Spleen (tissue), 11 donors: ENCODE measurements around the gene PYHIN1. TPM values are rescaled to one million over a fixed set of nuclear protein-coding genes. Genes with fewer than 3 reads are reported as not detected.

Experiments used
- DNase-seq: peaks from one replicate; pipeline ENCODE4 v3.0.0-alpha.2; 2020
- H3K27ac ChIP-seq, 8 donors: fragments of 200-600 bp; sonication (generic) in 7 of 8; 1 replicate in 4 of 8; 2 replicates in 4 of 8; pipeline versions ENCODE4 v1.5.0 to v1.8.0; 2016 to 2021; ENCODE audit warnings: inconsistent platforms in 4 of 8, mild to moderate bottlenecking in 4 of 8, moderate library complexity in 1 of 8
- H3K27me3 ChIP-seq, 7 donors: fragments of 200-600 bp; sonication (generic) in 6 of 7; replicated peaks in 1 of 7; 1 replicate in 4 of 7; 2 replicates in 3 of 7; pipeline versions ENCODE4 v1.5.0 to v1.8.0; 2016 to 2021; ENCODE audit warnings: inconsistent platforms in 3 of 7, mild to moderate bottlenecking in 1 of 7
- H3K36me3 ChIP-seq, 6 donors: fragments of 200-600 bp; sonication (generic) in 5 of 6; 1 replicate in 4 of 6; 2 replicates in 2 of 6; pipeline versions ENCODE4 v1.5.0 to v1.8.0; 2016 to 2021; ENCODE audit warnings: inconsistent platforms in 2 of 6
- H3K4me1 ChIP-seq, 6 donors: fragments of 200-600 bp; sonication (generic) in 5 of 6; 1 replicate in 3 of 6; 2 replicates in 3 of 6; pipeline versions ENCODE4 v1.5.0 to v1.8.0; 2016 to 2021; ENCODE audit warnings: inconsistent platforms in 3 of 6
- H3K4me3 ChIP-seq, 8 donors: fragments of 200-600 bp; sonication (generic) in 7 of 8; 1 replicate in 4 of 8; 2 replicates in 4 of 8; pipeline versions ENCODE4 v1.5.0 to v1.8.0; 2016 to 2021; ENCODE audit warnings: inconsistent platforms in 4 of 8, mild to moderate bottlenecking in 4 of 8, moderate library complexity in 2 of 8
- H3K9me3 ChIP-seq, 8 donors: fragments of 200-600 bp; sonication (generic) in 7 of 8; 1 replicate in 4 of 8; 2 replicates in 4 of 8; pipeline versions ENCODE4 v1.5.0 to v1.8.0; 2016 to 2021; ENCODE audit warnings: inconsistent platforms in 4 of 8
- POLR2A ChIP-seq, 3 donors: fragments of 450-650 bp; IDR thresholded peaks; one replicate each; pipeline ENCODE4 v1.5.1; 2017; ENCODE audit warnings: antibody characterized with exemption in 3 of 3, mild to moderate bottlenecking in 1 of 3
- POLR2AphosphoS5 ChIP-seq, 3 donors: sonication (generic); formaldehyde crosslinking; IDR thresholded peaks; one replicate each; pipeline ENCODE4 v1.5.1; 2017; ENCODE audit warnings: antibody characterized with exemption in 3 of 3
- WGBS, 5 donors: extraction: QIAGEN DNeasy Blood & Tissue Kit in 3 of 5; methylation state at CpG; one replicate each; pipeline versions ENCODE4 v1.1.5 to v1.1.7; 2013 to 2018; 5-methylcytosine and 5-hydroxymethylcytosine counted together
- intact Hi-C: fragments of 100-400 bp; cut with DNase I; formaldehyde crosslinking; loops from one replicate; pipeline ENCODE4 v1.15.0; 2023; ENCODE audit warnings: low total_unique reads
- polyA plus RNA-seq, 3 donors: library from polyadenylated mRNA; stranded (reverse); fragments of 200-250 nt; gene quantifications; one replicate each; pipeline ENCODE4 v1.2.1, GENCODE V29; 2013
- total RNA-seq, 7 donors: library from RNA; depleted of rRNA in 3 of 7; stranded (reverse); fragments of >200 nt in 3 of 7; fragmentation: NEBNext Ultra II Directional in 4 of 7; extraction: Animal tissue kit (Norgen Biotek cat#: 25700) in 4 of 7; gene quantifications; one replicate each; pipeline versions ENCODE4 v1.1.0 to v1.2.1, GENCODE V29; 2016 to 2021
- TF ChIP-seq, protein P1 (sequence below), 11 experiments: fragments of 200-600 bp in 7 of 11; fragments of 450-650 bp in 4 of 11; sonication (generic) in 4 of 11; IDR thresholded peaks in 8 of 11; conservative IDR thresholded peaks in 3 of 11; 1 replicate in 7 of 11; 2 replicates in 4 of 11; pipeline versions ENCODE4 v1.4.0 to v1.8.0; 2016 to 2021; ENCODE audit warnings: antibody characterized with exemption in 11 of 11, inconsistent platforms in 4 of 11, mild to moderate bottlenecking in 1 of 11
- donor health status: healthy with polysubstance abuse.
- donor health status: DM: no; HTN: no; CAD: no; lungs with moderate emphysema.
- donor health status: DM: no; HTN: no; CAD: no.
- donor health status: Bipolar disorder and iron deficiency.
- donor health status: healthy.
- donor health status: DM: no; HTN: no; CAD: no.
- donor health status: DM: yes; HTN: yes; CAD: no.

PYHIN1 gene
- total and polyA plus RNA-seq, 10 donors, result 3.5 to 48.2 (median 21.2) TPM

DNA sequence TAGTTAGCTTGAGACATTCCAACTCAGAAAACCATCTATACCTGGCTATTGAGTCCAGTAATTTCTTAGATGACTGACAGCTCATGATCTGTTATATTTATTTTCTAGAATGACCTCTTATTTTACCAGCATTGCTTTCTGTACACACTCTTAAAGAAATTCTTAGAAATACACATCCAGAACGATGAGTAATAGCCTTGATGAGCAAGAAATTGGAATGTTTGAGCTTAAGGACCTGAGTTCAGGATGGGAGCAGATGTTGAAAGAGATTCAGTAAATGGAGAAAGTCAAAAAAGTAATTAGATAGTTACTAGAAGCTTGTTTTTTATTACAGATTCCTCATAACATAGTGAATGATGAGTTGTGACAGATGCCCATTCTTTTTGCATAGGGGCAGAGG is 11.7 kb downstream of the PYHIN1 start:
- Histone ChIP-seq H3K9me3 (no peaks in the 10 kb centered on the region), H3K4me3 (no peak overlapping the region), H3K27me3 (no peaks in the 10 kb centered on the region), H3K27ac (no peak overlapping the region), H3K36me3 (peaks cover 0 to 37% (median 0%) of the 10 kb centered on the region in 6 donors), H3K4me1 (no peaks in the 10 kb centered on the region)
- 71 to 81% (median 76%) methylated on average over 1 of the region's 1 CpG for WGBS, 5 donors
- no peak for TF ChIP-seq POLR2AphosphoS5 (IDR thresholded peaks at IDR 0.05)
- no peak for DNase-seq
- intact Hi-C loops, result no loop called here

DNA sequence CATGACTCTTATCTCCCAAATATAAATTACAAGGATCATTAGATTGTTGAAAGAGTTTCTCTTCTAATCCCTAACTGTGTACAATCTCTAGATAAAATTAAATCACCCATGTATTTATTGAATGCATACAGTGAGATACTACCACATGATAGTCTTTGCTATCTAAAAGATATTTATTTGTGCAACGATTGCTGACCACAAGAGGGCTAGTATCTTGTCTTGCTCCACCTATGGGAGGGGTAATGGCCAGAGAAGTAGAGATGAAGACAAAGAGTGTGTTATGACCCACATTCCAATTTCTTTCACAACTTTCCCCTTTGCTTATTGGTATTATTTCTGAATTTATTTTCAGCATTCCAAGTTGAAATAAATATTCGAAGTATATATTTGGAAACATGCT is 13.7 kb downstream of the PYHIN1 start:
- Histone ChIP-seq H3K36me3 (peaks cover 0 to 47% (median 0%) of the 10 kb centered on the region in 6 donors), H3K27me3 (no peaks in the 10 kb centered on the region), H3K9me3 (no peaks in the 10 kb centered on the region), H3K4me3 (no peak overlapping the region), H3K27ac (no peak overlapping the region), H3K4me1 (no peaks in the 10 kb centered on the region)
- 62 to 80% (median 76%) methylated on average over 2 of the region's 2 CpGs for WGBS, 5 donors
- no peak for TF ChIP-seq POLR2A (IDR thresholded peaks at IDR 0.05)
- TF ChIP-seq, protein P1, sequence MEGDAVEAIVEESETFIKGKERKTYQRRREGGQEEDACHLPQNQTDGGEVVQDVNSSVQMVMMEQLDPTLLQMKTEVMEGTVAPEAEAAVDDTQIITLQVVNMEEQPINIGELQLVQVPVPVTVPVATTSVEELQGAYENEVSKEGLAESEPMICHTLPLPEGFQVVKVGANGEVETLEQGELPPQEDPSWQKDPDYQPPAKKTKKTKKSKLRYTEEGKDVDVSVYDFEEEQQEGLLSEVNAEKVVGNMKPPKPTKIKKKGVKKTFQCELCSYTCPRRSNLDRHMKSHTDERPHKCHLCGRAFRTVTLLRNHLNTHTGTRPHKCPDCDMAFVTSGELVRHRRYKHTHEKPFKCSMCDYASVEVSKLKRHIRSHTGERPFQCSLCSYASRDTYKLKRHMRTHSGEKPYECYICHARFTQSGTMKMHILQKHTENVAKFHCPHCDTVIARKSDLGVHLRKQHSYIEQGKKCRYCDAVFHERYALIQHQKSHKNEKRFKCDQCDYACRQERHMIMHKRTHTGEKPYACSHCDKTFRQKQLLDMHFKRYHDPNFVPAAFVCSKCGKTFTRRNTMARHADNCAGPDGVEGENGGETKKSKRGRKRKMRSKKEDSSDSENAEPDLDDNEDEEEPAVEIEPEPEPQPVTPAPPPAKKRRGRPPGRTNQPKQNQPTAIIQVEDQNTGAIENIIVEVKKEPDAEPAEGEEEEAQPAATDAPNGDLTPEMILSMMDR (IDR thresholded peaks at IDR 0.05 in 8 of 11, conservative IDR thresholded peaks at IDR 0.05 in 3 of 11), result no peak
- intact Hi-C loops, result no loop called here
- no peak for DNase-seq

DNA sequence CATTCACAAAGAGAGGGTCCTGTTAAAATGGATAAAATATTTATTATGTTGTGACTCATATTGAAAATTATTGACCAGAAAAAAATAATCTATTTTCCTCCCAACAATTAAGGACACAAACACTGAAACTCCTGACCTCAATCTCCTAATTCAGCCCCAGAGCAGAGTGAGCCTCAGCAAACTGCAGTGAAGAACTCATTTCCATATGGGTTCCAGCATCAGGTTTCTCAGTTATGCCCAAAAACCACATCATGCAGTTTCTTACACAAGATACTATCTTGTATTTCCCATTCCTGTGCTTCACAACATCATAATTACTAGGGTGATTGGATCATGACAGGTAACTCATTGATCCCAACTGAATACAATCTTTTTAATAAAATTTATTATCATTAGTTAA is 15.4 kb downstream of the PYHIN1 start:
- Histone ChIP-seq H3K36me3 (peaks cover 0 to 50% (median 0%) of the 10 kb centered on the region in 6 donors), H3K4me3 (no peak overlapping the region), H3K27ac (no peak overlapping the region), H3K9me3 (no peaks in the 10 kb centered on the region), H3K4me1 (peaks cover 0 to 9% (median 0%) of the 10 kb centered on the region in 6 donors), H3K27me3 (no peaks in the 10 kb centered on the region)
- intact Hi-C loops, result no loop called here
- no peak for TF ChIP-seq POLR2A (IDR thresholded peaks at IDR 0.05)
- TF ChIP-seq POLR2AphosphoS5 (IDR thresholded peaks at IDR 0.05), result no peak
- TF ChIP-seq, protein P1 (IDR thresholded peaks at IDR 0.05 in 8 of 11, conservative IDR thresholded peaks at IDR 0.05 in 3 of 11), result no peak
- no peak for DNase-seq

DNA sequence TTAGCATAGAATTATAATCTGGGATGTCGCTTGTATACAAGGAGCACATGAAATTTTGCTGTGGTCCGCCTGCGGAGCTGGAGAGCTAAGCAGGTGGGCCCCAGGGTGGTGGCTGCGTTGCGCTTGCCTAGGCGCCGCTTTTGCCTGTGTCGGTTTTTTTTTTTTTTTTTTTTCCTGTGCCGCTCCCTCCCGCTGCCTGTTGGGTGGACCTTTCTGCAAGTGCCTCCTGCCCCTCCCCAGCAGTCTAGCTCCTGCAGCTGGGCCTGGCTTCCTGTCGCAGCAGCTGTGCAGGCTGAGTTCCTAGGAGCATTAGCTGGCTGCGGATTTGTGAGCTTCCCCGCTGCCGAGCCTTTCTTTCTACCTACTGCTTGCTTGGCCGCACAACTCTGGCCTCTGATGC is 20.6 kb downstream of the PYHIN1 start:
- WGBS, 5 donors, result 66 to 82% (median 71%) methylated on average over 14 to 15 of the region's 15 CpGs
- intact Hi-C loops, result no loop called here
- no peak for DNase-seq
- Histone ChIP-seq H3K27me3 (no peaks in the 10 kb centered on the region), H3K4me3 (peak overlapping the region in 1 of 8 donors; percentile 40), H3K36me3 (peaks cover 0 to 40% (median 0%) of the 10 kb centered on the region in 6 donors), H3K4me1 (peaks cover 0 to 20% (median 5%) of the 10 kb centered on the region in 6 donors), H3K9me3 (peaks cover 0 to 3% (median 0%) of the 10 kb centered on the region in 8 donors), H3K27ac (peak overlapping the region in 4 of 8 donors; percentile 13 to 54 (median 46))
- TF ChIP-seq POLR2AphosphoS5 (IDR thresholded peaks at IDR 0.05), result peak in 2 of 3 donors; percentile 24 to 64
- no peak for TF ChIP-seq POLR2A (IDR thresholded peaks at IDR 0.05)

DNA sequence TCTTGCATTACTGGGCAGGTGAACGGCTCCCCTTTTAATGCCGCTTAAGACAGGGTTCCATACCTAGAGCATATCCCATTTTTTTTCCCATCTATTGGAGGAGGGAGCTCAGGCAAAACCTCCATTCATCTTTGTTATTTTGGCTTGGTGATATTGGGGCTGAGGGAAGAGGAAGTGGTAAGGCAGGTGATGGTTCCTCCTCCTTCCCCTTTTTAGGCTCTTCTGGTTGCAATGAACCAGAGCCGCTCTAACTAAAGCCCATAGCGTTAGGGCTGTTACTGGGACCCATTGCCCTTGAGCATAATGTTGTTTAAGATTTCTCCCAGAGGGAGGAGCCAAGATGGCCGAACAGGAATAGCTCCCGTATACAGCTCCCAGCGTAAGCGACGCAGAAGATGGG is 21.1 kb downstream of the PYHIN1 start:
- 80 to 91% (median 84%) methylated on average over 9 of the region's 9 CpGs for WGBS, 5 donors
- peak overlapping the region in 4 of 8 donors; percentile 13 to 54 (median 46) for H3K27ac ChIP-seq
- H3K36me3 ChIP-seq, result peaks cover 0 to 37% (median 0%) of the 10 kb centered on the region in 6 donors
- H3K27me3 ChIP-seq, result no peaks in the 10 kb centered on the region
- intact Hi-C loops, result no loop called here
- H3K4me3 ChIP-seq, result peak overlapping the region in 1 of 8 donors; percentile 40
- peaks cover 0 to 20% (median 5%) of the 10 kb centered on the region in 6 donors for H3K4me1 ChIP-seq
- peaks cover 0 to 3% (median 0%) of the 10 kb centered on the region in 8 donors for H3K9me3 ChIP-seq
- no peak for DNase-seq
- TF ChIP-seq POLR2A (IDR thresholded peaks at IDR 0.05) (no peak), POLR2AphosphoS5 (IDR thresholded peaks at IDR 0.05) (no peak)
- TF ChIP-seq, protein P1 (IDR thresholded peaks at IDR 0.05 in 8 of 11, conservative IDR thresholded peaks at IDR 0.05 in 3 of 11), result no peak
